HUES6 (cell line): ENCODE measurements around the gene SEMA6C.
"Not testable (repeated sequence)": the region's sequence is repeated elsewhere in the genome, so short reads cannot be mapped to it uniquely, and the experiment has no call there.

Source experiments
- H3K27ac ChIP-seq: 2 replicates; pipeline ENCODE4 v1.7.0; 2013; ENCODE audit warnings: low read depth, mild to moderate bottlenecking, low read length, inconsistent platforms
- H3K27me3 ChIP-seq: 2 replicates; pipeline ENCODE4 v1.6.1; 2013; ENCODE audit warnings: low read length; ENCODE audit not compliant: control insufficient read depth, insufficient read depth
- H3K36me3 ChIP-seq: 2 replicates; pipeline ENCODE4 v1.6.1; 2013; ENCODE audit warnings: low read length; ENCODE audit not compliant: control insufficient read depth, insufficient read depth
- H3K4me1 ChIP-seq: 2 replicates; pipeline ENCODE4 v1.6.1; 2013; ENCODE audit warnings: low read length; ENCODE audit not compliant: control insufficient read depth, insufficient read depth
- H3K4me3 ChIP-seq: 2 replicates; pipeline ENCODE4 v1.5.1; 2013; ENCODE audit warnings: low read depth, low read length
- H3K9ac ChIP-seq: one replicate; pipeline ENCODE4 v1.6.1; 2013; ENCODE audit warnings: mild to moderate bottlenecking, low read length
- H3K9me3 ChIP-seq: 2 replicates; pipeline ENCODE4 v1.6.1; 2013; ENCODE audit warnings: low read depth, low read length; ENCODE audit not compliant: control insufficient read depth, insufficient read depth

Gene SEMA6C

GRCh38 chr1:151128800-151129199 lies 17.6 kb downstream of the SEMA6C start:
- Histone ChIP-seq H3K27ac (no peak overlapping the region), H3K27me3 (peaks cover 18% of the 10 kb centered on the region; the same call in 1 of the 2 replicates), H3K36me3 (no peaks in the 10 kb centered on the region), H3K4me1 (peaks cover 24% of the 10 kb centered on the region), H3K9me3 (no peaks in the 10 kb centered on the region), H3K9ac (no peak overlapping the region), H3K4me3 (no peak overlapping the region)

GRCh38 chr1:151124763-151125403 lies 21.5 kb downstream of the SEMA6C start:
- no peaks in the 10 kb centered on the region for H3K9me3 ChIP-seq
- H3K27ac ChIP-seq, result no peak overlapping the region
- H3K4me3 ChIP-seq, result no peak overlapping the region

GRCh38 chr1:151113877-151114276 lies 32.6 kb downstream of the SEMA6C start:
- Histone ChIP-seq H3K27me3 (no peaks in the 10 kb centered on the region), H3K36me3 (no peaks in the 10 kb centered on the region), H3K4me3 (no peak overlapping the region), H3K9ac (no peak overlapping the region), H3K4me1 (no peaks in the 10 kb centered on the region), H3K27ac (no peak overlapping the region), H3K9me3 (no peaks in the 10 kb centered on the region)

More at GRCh38 chr1:151124763-151125403, 21.5 kb downstream of the SEMA6C start:
- Histone ChIP-seq H3K27me3 (no peaks in the 10 kb centered on the region), H3K36me3 (no peaks in the 10 kb centered on the region), H3K9ac (no peak overlapping the region), H3K4me1 (peaks cover 8% of the 10 kb centered on the region)

GRCh38 chr1:151108331-151108730 lies 38.1 kb downstream of the SEMA6C start:
- no peak overlapping the region for H3K9ac ChIP-seq
- H3K9me3 ChIP-seq, result no peaks in the 10 kb centered on the region
- no peak overlapping the region for H3K27ac ChIP-seq
- no peak overlapping the region for H3K4me3 ChIP-seq
- no peaks in the 10 kb centered on the region for H3K4me1 ChIP-seq
- no peaks in the 10 kb centered on the region for H3K36me3 ChIP-seq
- no peaks in the 10 kb centered on the region for H3K27me3 ChIP-seq

GRCh38 chr1:151106894-151107293 lies 39.5 kb downstream of the SEMA6C start:
- H3K9me3 ChIP-seq, result no peaks in the 10 kb centered on the region
- H3K9ac ChIP-seq, result no peak overlapping the region
- H3K27ac ChIP-seq, result no peak overlapping the region
- no peak overlapping the region for H3K4me3 ChIP-seq
- no peaks in the 10 kb centered on the region for H3K27me3 ChIP-seq
- no peaks in the 10 kb centered on the region for H3K4me1 ChIP-seq
- no peaks in the 10 kb centered on the region for H3K36me3 ChIP-seq

- no peak overlapping the region for H3K4me3 ChIP-seq
- no peaks in the 10 kb centered on the region for H3K4me1 ChIP-seq
These were observed 41.8 kb downstream of the SEMA6C start for GRCh38 chr1:151104630-151105029.

GRCh38 chr1:151098126-151098525 lies 48.3 kb downstream of the SEMA6C start:
- Histone ChIP-seq H3K27me3 (no peaks in the 10 kb centered on the region), H3K4me1 (no peaks in the 10 kb centered on the region), H3K9ac (no peak overlapping the region)

More at GRCh38 chr1:151104630-151105029, 41.8 kb downstream of the SEMA6C start:
- H3K9me3 ChIP-seq, result no peaks in the 10 kb centered on the region
- H3K9ac ChIP-seq, result no peak overlapping the region
- H3K27ac ChIP-seq, result no peak overlapping the region
- no peaks in the 10 kb centered on the region for H3K36me3 ChIP-seq
- H3K27me3 ChIP-seq, result no peaks in the 10 kb centered on the region

GRCh38 chr1:151097426-151097825 lies 49.0 kb downstream of the SEMA6C start:
- not testable (repeated sequence) for H3K4me1 ChIP-seq, H3K27ac ChIP-seq, H3K36me3 ChIP-seq, H3K27me3 ChIP-seq, H3K9ac ChIP-seq, H3K4me3 ChIP-seq, H3K9me3 ChIP-seq

More at GRCh38 chr1:151098126-151098525, 48.3 kb downstream of the SEMA6C start:
- Histone ChIP-seq H3K4me3 (no peak overlapping the region), H3K9me3 (no peaks in the 10 kb centered on the region), H3K36me3 (no peaks in the 10 kb centered on the region), H3K27ac (no peak overlapping the region)

- H3K27ac ChIP-seq, result no peak overlapping the region
- H3K9ac ChIP-seq, result no peak overlapping the region
- H3K4me3 ChIP-seq, result no peak overlapping the region
- H3K9me3 ChIP-seq, result no peaks in the 10 kb centered on the region
- no peaks in the 10 kb centered on the region for H3K36me3 ChIP-seq
- H3K27me3 ChIP-seq, result no peaks in the 10 kb centered on the region
- H3K4me1 ChIP-seq, result 0 out of 2 replicates have a peak, but pooled peaks cover 3% of the 10 kb centered on the region
These were observed 60.4 kb downstream of the SEMA6C start for GRCh38 chr1:151085953-151086559.
